K562 (cell line): Measurements from ENCODE around the gene KCND2. TPM values are rescaled to one million over a fixed set of nuclear protein-coding genes. Genes with fewer than 3 reads are reported as not detected.

Source experiments
- ATAC-seq: fragments of 200-7000 bp; cut with Tn5 transposase; 3 replicates; pipeline ENCODE4 v1.9.1; 2020; ENCODE audit warnings: moderate library complexity
- BruUV-seq: library from RNA; stranded (reverse); fragments of 400-500 nt; replicated peaks from 2 replicates; lab custom pipeline; 2021; lab: Mats Ljungman, UMichigan
- CTCF ChIA-PET: fragments of 300-600 bp; formaldehyde crosslinking; extraction: SDS; loops from one replicate; lab custom pipeline; 2021; ENCODE audit warnings: low intra/inter-chr PET ratio; lab: Yijun Ruan, JAX
- POLR2A ChIA-PET: fragments of 300-600, 350-650 bp; sonication (Branson Sonifier 250); formaldehyde crosslinking; extraction: SDS; loops from one replicate; lab custom pipeline; 2021; ENCODE audit warnings: antibody characterized with exemption, inconsistent platforms; lab: Yijun Ruan, JAX
- DNase-seq, 4 experiments: peaks; one replicate each; pipeline versions ENCODE4 v3.0.0 to v3.0.0-alpha.2; 2011 to 2018; ENCODE audit warnings: low spot score in 3 of 4, mixed read lengths in 3 of 4; ENCODE audit errors: extremely low read depth in 1 of 4
- FAIRE-seq: peaks from 2 replicates; lab custom pipeline; 2011; peaks lifted over from hg19 to GRCh38; lab: Jason Lieb, UNC
- H2AFZ ChIP-seq: 2 replicates; pipeline ENCODE4 v1.6.0; 2011; ENCODE audit warnings: low read depth, low read length, control low read depth, inconsistent platforms
- H3K27ac ChIP-seq: fragments of 200-600 bp; 3 replicates; pipeline ENCODE4 v1.8.0; 2011; ENCODE audit warnings: low read depth, mild to moderate bottlenecking, control low read depth, inconsistent platforms, low read length, moderate library complexity, mixed read lengths; ENCODE audit errors: extremely low read depth
- H3K27me3 ChIP-seq, 2 experiments: fragments of 300-600 bp in 1 of 2; 2 replicates in 1 of 2; 3 replicates in 1 of 2; pipeline versions ENCODE4 v1.6.0 to v1.8.0; 2011; ENCODE audit warnings: inconsistent platforms in 2 of 2, low read length in 2 of 2, mild to moderate bottlenecking in 1 of 2, mixed read lengths in 1 of 2, moderate library complexity in 1 of 2; ENCODE audit not compliant: control insufficient read depth in 2 of 2, insufficient read depth in 2 of 2
- H3K36me3 ChIP-seq: fragments of 300-600 bp; 3 replicates; pipeline ENCODE4 v1.8.0; 2011; ENCODE audit warnings: mild to moderate bottlenecking, low read length, inconsistent platforms; ENCODE audit not compliant: control insufficient read depth, insufficient read depth
- H3K4me1 ChIP-seq, 2 experiments: fragments of 200-600 bp in 1 of 2; replicated peaks in 1 of 2; 2 replicates in 1 of 2; 3 replicates in 1 of 2; pipeline versions ENCODE4 v1.5.1 to v1.8.0; 2011; ENCODE audit warnings: inconsistent platforms in 2 of 2, low read length in 2 of 2, mild to moderate bottlenecking in 1 of 2, mixed read lengths in 1 of 2, moderate library complexity in 1 of 2; ENCODE audit not compliant: control insufficient read depth in 2 of 2, insufficient read depth in 2 of 2
- H3K4me2 ChIP-seq: 2 replicates; pipeline ENCODE4 v1.6.1; 2011; ENCODE audit warnings: low read length, control low read depth, inconsistent platforms, mixed read lengths; ENCODE audit not compliant: insufficient read depth
- H3K4me3 ChIP-seq: fragments of 200-600 bp; sonication (generic), shearing (Covaris generic); 2 replicates; pipeline ENCODE4 v1.5.1; 2016; ENCODE audit warnings: control low read depth, inconsistent platforms
- H3K79me2 ChIP-seq: fragments of 200-600 bp; 3 replicates; pipeline ENCODE4 v1.8.0; 2011; ENCODE audit warnings: low read length, inconsistent platforms; ENCODE audit not compliant: control insufficient read depth, insufficient read depth
- H3K9ac ChIP-seq, 2 experiments: 2 replicates each; pipeline versions ENCODE4 v1.6.0 to v1.6.1; 2011; ENCODE audit warnings: low read depth in 2 of 2, low read length in 2 of 2, control low read depth in 1 of 2, inconsistent platforms in 1 of 2, mild to moderate bottlenecking in 1 of 2, mixed read lengths in 1 of 2; ENCODE audit not compliant: insufficient read depth in 1 of 2
- H3K9me1 ChIP-seq: one replicate; pipeline ENCODE4 v1.6.0; 2011; ENCODE audit warnings: inconsistent platforms, mild to moderate bottlenecking, low read length, moderate library complexity; ENCODE audit not compliant: control insufficient read depth, insufficient read depth
- H3K9me3 ChIP-seq: replicated peaks from 2 replicates; pipeline ENCODE4 v1.5.1; 2011; ENCODE audit warnings: low read depth, low read length, inconsistent platforms; ENCODE audit not compliant: control insufficient read depth, insufficient read depth
- H4K20me1 ChIP-seq: replicated peaks from 2 replicates; pipeline ENCODE4 v1.6.1; 2011; ENCODE audit warnings: low read length, inconsistent platforms, mixed read lengths; ENCODE audit not compliant: control insufficient read depth, insufficient read depth
- ATF4 ChIP-seq: fragments of 450-650 bp; formaldehyde crosslinking; IDR thresholded peaks from 2 replicates; pipeline ENCODE4 v1.4.0; 2022; ENCODE audit warnings: mild to moderate bottlenecking, moderate library complexity
- C11orf30 ChIP-seq: fragments of 450-650 bp; IDR thresholded peaks from 2 replicates; pipeline ENCODE4 v1.6.1; 2016; ENCODE audit warnings: low read depth, mild to moderate bottlenecking
- CHD2 ChIP-seq: IDR thresholded peaks from 2 replicates; pipeline ENCODE4 v1.6.1; 2011; ENCODE audit warnings: low read depth, low read length
- CREB3 ChIP-seq: fragments of 450-650 bp; conservative IDR thresholded peaks from 2 replicates; pipeline ENCODE4 v1.6.1; 2016; ENCODE audit warnings: missing genetic modification characterization, low read depth, mild to moderate bottlenecking, missing compliant biosample characterization, moderate library complexity
- DACH1 ChIP-seq: fragments of 450-650 bp; IDR thresholded peaks from 2 replicates; pipeline ENCODE4 v1.6.1; 2018; ENCODE audit not compliant: partially characterized antibody
- GTF2A2 ChIP-seq: IDR thresholded peaks from 2 replicates; pipeline ENCODE4 v1.6.1; 2016; ENCODE audit warnings: mild to moderate bottlenecking, missing genetic modification characterization, missing compliant biosample characterization
- GTF3C2 ChIP-seq: IDR thresholded peaks from 3 replicates; pipeline ENCODE4 v1.6.1; 2011; ENCODE audit warnings: borderline replicate concordance, mild to moderate bottlenecking, moderate library complexity; ENCODE audit not compliant: insufficient read length; ENCODE audit errors: extremely low read depth
- MCM3 ChIP-seq: fragments of 450-650 bp; IDR thresholded peaks from 2 replicates; pipeline ENCODE4 v1.6.1; 2016
- NR2C2 ChIP-seq, 2 experiments: fragments of 200-800 bp in 1 of 2; sonication (Bioruptor generic) in 1 of 2; sonication (generic) in 1 of 2; formaldehyde crosslinking in 1 of 2; IDR thresholded peaks; 2 replicates each; pipeline versions ENCODE4 v1.6.1 to v1.8.0; 2016 to 2022; ENCODE audit warnings: mild to moderate bottlenecking in 1 of 2, missing compliant biosample characterization in 1 of 2, missing genetic modification characterization in 1 of 2, missing genetic modification reagents in 1 of 2
- RFX1 ChIP-seq: fragments of 450-650 bp; IDR thresholded peaks from 2 replicates; pipeline ENCODE4 v1.6.1; 2016; ENCODE audit warnings: mild to moderate bottlenecking, moderate library complexity
- TEAD4 ChIP-seq, 2 experiments: sonication (generic) in 1 of 2; formaldehyde crosslinking in 1 of 2; IDR thresholded peaks; 2 replicates each; pipeline versions ENCODE4 v1.6.1 to v1.8.0; 2012 to 2022; ENCODE audit warnings: borderline replicate concordance in 1 of 2, inconsistent platforms in 1 of 2, low read length in 1 of 2, mild to moderate bottlenecking in 1 of 2, missing genetic modification reagents in 1 of 2
- ZBTB12 ChIP-seq: fragments of 250-450 bp; sonication (Bioruptor Pico); IDR thresholded peaks from 2 replicates; pipeline ENCODE4 v1.4.0; 2020
- ZNF24 ChIP-seq: fragments of 450-650 bp; IDR thresholded peaks from 2 replicates; pipeline ENCODE4 v1.6.1; 2016
- ZNF707 ChIP-seq: fragments of 250-450 bp; sonication (Bioruptor Pico); conservative IDR thresholded peaks from 2 replicates; pipeline ENCODE4 v1.8.0; 2022; ENCODE audit warnings: inconsistent platforms, mild to moderate bottlenecking, moderate library complexity
- WGBS: fragments of 100-300 bp; shearing (Covaris generic); methylation state at CpG from one replicate; pipeline ENCODE4 v1.1.6; 2016; ENCODE audit warnings: low coverage, mixed read lengths; ENCODE audit not compliant: insufficient coverage; ENCODE audit errors: missing lambda C conversion rate; 5-methylcytosine and 5-hydroxymethylcytosine counted together
- in situ Hi-C: fragments of 300-500 bp; cut with MboI; formaldehyde crosslinking; loops from 4 replicates; pipeline ENCODE4 v1.15.0; 2018; ENCODE audit warnings: inconsistent platforms, mixed read lengths
- intact Hi-C: fragments of 100-400 bp; cut with micrococcal nuclease; formaldehyde crosslinking; loops from 2 replicates; pipeline ENCODE4 v1.14.2; 2022
- polyA plus RNA-seq, 8 experiments: library from polyadenylated mRNA; depleted of rRNA in 4 of 8; stranded (reverse) in 5 of 8; unstranded in 3 of 8; fragments of >200 nt; fragmentation: Nextera tagmentation in 2 of 8; fragmentation: Illumina TruSeq in 1 of 8; extraction: Ambion mirVana in 2 of 8; extraction: Trizol in 1 of 8; gene quantifications; 2 replicates each; pipeline versions ENCODE4 v1.2.1 to v1.2.3, GENCODE V29; 2011 to 2014; ENCODE audit warnings: inconsistent platforms in 1 of 8, missing spikeins in 1 of 8
- total RNA-seq, 7 experiments: library from RNA; depleted of rRNA in 6 of 7; stranded (reverse); fragments of >200 nt in 6 of 7; fragmentation: Illumina TruSeq in 2 of 7; extraction: Trizol in 2 of 7; gene quantifications; 2 replicates each; pipeline versions ENCODE4 v1.2.1 to v1.2.3, GENCODE V29; 2011 to 2021; ENCODE audit warnings: low replicate concordance in 1 of 7

The KCND2 gene
- total and polyA plus RNA-seq, 9 of the 15 experiments (the other 6 are each of a cell fraction or from before 2014, with no cell fraction given) = 0.03 to 0.12 TPM; not detected in 7

GRCh38 chr7:120738816-120739215, 465.8 kb downstream of the KCND2 start (continued):
- TF ChIP-seq NR2C2 (CRISPR knock-in tag; IDR thresholded peaks at IDR 0.05) = no peak
- no peak for TF ChIP-seq NR2C2 (tag; IDR thresholded peaks at IDR 0.05)
- TF ChIP-seq CHD2 = no peak
- TF ChIP-seq ZNF707 (CRISPR knock-in tag) = no peak
- peak; percentile 84 for TF ChIP-seq C11orf30
- no peak for TF ChIP-seq GTF2A2

- no peaks in the 10 kb centered on the region for H3K79me2 ChIP-seq
- FAIRE-seq = no peak
- DNase-seq = peak in 1 of 4 experiments; percentile 37
- H3K27me3 ChIP-seq = no peaks in the 10 kb centered on the region
- no peaks in the 10 kb centered on the region for H3K36me3 ChIP-seq
- intact Hi-C loops = no loop called here
- 2% methylated on average over 3 of the region's 3 CpGs for WGBS
- CTCF ChIA-PET = no interaction called here
- H3K9me1 ChIP-seq = no peaks in the 10 kb centered on the region
- H4K20me1 ChIP-seq = no peaks in the 10 kb centered on the region
- no peak overlapping the region for H3K4me3 ChIP-seq
- no peak overlapping the region for H3K9ac ChIP-seq
- no peak overlapping the region for H3K27ac ChIP-seq
- no peaks in the 10 kb centered on the region; a peak in 1 of 5 replicates for H3K4me1 ChIP-seq
- ATAC-seq = peak; percentile 54
- POLR2A ChIA-PET = no interaction called here
- H3K4me2 ChIP-seq = peak overlapping the region; percentile 59; the same call in 1 of the 2 replicates
- no TSS peak for BruUV-seq
- in situ Hi-C loops = no loop called here
- H2AFZ ChIP-seq = peak overlapping the region; percentile 66
- H3K9me3 ChIP-seq = no peaks in the 10 kb centered on the region
- TF ChIP-seq ZNF24 = no peak
- TF ChIP-seq GTF3C2 = no peak
- peak; percentile 54; the same call in 1 of the 2 replicates for TF ChIP-seq TEAD4 (IDR thresholded peaks at IDR 0.05; ENCODE audit: low read length)
- no peak for TF ChIP-seq TEAD4 (CRISPR knock-in tag; IDR thresholded peaks at IDR 0.05; ENCODE audit: borderline replicate concordance)
- 0 out of 2 replicates have a peak, but pooled peaks have one; percentile 46 for TF ChIP-seq ATF4
- TF ChIP-seq CREB3 = no peak
- TF ChIP-seq RFX1 = peak; percentile 24; the same call in 1 of the 2 replicates
- peak; percentile 64; the same call in 1 of the 2 replicates for TF ChIP-seq ZBTB12 (CRISPR knock-in tag)
- no peak for TF ChIP-seq DACH1
- no peak for TF ChIP-seq MCM3
Measured at GRCh38 chr7:120740348-120740747, 467.4 kb downstream of the KCND2 start.
